Measurements from ENCODE around the gene ZNF619.

Gene ZNF619

GRCh38 chr3:40502034-40502433 is 25.1 kb downstream of the ZNF619 start:
- H3K4me3 Mint-ChIP-seq: no peak overlapping the region
- no peaks in the 10 kb centered on the region for H3K36me3 Mint-ChIP-seq (ENCODE audit: low read depth)
- peaks cover 27% of the 10 kb centered on the region for H3K4me1 Mint-ChIP-seq (ENCODE audit: low read depth)
- H3K27ac Mint-ChIP-seq: no peak overlapping the region
- H3K27me3 Mint-ChIP-seq: no peaks in the 10 kb centered on the region
- no peaks in the 10 kb centered on the region for H3K9me3 Mint-ChIP-seq

GRCh38 chr3:40504636-40505430 is 27.9 kb downstream of the ZNF619 start:
- peaks cover 13% of the 10 kb centered on the region for H3K36me3 Mint-ChIP-seq (ENCODE audit: low read depth)
- H3K4me3 Mint-ChIP-seq: peak overlapping the region; percentile 91
- H3K27me3 Mint-ChIP-seq: no peaks in the 10 kb centered on the region
- H3K4me1 Mint-ChIP-seq (ENCODE audit: low read depth): peaks cover 27% of the 10 kb centered on the region
- H3K27ac Mint-ChIP-seq: no peak overlapping the region
- H3K9me3 Mint-ChIP-seq: no peaks in the 10 kb centered on the region

GRCh38 chr3:40505599-40506462 is 28.9 kb downstream of the ZNF619 start, which contains the start of gene ZNF620:
Gene ZNF620, plus strand, starts transcription at chr3:40506039. Its CDS starts 314 bp downstream, at chr3:40506353.
- Mint-ChIP-seq H3K27me3 (no peaks in the 10 kb centered on the region), H3K4me3 (peak within 1 kb of the TSS; percentile 91), H3K4me1 (ENCODE audit: low read depth) (peaks cover 27% of the 10 kb centered on the region), H3K9me3 (no peaks in the 10 kb centered on the region), H3K36me3 (ENCODE audit: low read depth) (peaks cover 21% of the 10 kb centered on the region), H3K27ac (peak within 1 kb of the TSS; percentile 91)

- Mint-ChIP-seq H3K36me3 (ENCODE audit: low read depth) (peaks cover 44% of the 10 kb centered on the region), H3K4me1 (ENCODE audit: low read depth) (peaks cover 8% of the 10 kb centered on the region), H3K9me3 (no peaks in the 10 kb centered on the region), H3K27ac (no peak overlapping the region), H3K4me3 (no peak overlapping the region), H3K27me3 (no peaks in the 10 kb centered on the region)
Observed at GRCh38 chr3:40511031-40511718, 34.3 kb downstream of the ZNF619 start.

- H3K27ac Mint-ChIP-seq: no peak overlapping the region
- H3K4me3 Mint-ChIP-seq: no peak overlapping the region
- H3K4me1 Mint-ChIP-seq (ENCODE audit: low read depth): no peaks in the 10 kb centered on the region
Observed at GRCh38 chr3:40516201-40516600, 39.3 kb downstream of the ZNF619 start.

GRCh38 chr3:40518067-40518466 is 41.1 kb downstream of the ZNF619 start:
- Mint-ChIP-seq H3K4me1 (ENCODE audit: low read depth) (no peaks in the 10 kb centered on the region), H3K9me3 (no peaks in the 10 kb centered on the region), H3K36me3 (ENCODE audit: low read depth) (peaks cover 29% of the 10 kb centered on the region), H3K27ac (no peak overlapping the region), H3K27me3 (no peaks in the 10 kb centered on the region), H3K4me3 (no peak overlapping the region)

More at GRCh38 chr3:40516201-40516600, 39.3 kb downstream of the ZNF619 start:
- Mint-ChIP-seq H3K27me3 (no peaks in the 10 kb centered on the region), H3K9me3 (no peaks in the 10 kb centered on the region), H3K36me3 (ENCODE audit: low read depth) (peaks cover 29% of the 10 kb centered on the region)

- no peaks in the 10 kb centered on the region for H3K4me1 Mint-ChIP-seq (ENCODE audit: low read depth)
- peaks cover 29% of the 10 kb centered on the region for H3K36me3 Mint-ChIP-seq (ENCODE audit: low read depth)
- no peak overlapping the region for H3K4me3 Mint-ChIP-seq
- H3K9me3 Mint-ChIP-seq: no peaks in the 10 kb centered on the region
- no peaks in the 10 kb centered on the region for H3K27me3 Mint-ChIP-seq
- no peak overlapping the region for H3K27ac Mint-ChIP-seq
Observed at GRCh38 chr3:40518848-40519247, 41.9 kb downstream of the ZNF619 start.

- H3K27me3 Mint-ChIP-seq: no peaks in the 10 kb centered on the region
- H3K27ac Mint-ChIP-seq: no peak overlapping the region
- peaks cover 13% of the 10 kb centered on the region for H3K36me3 Mint-ChIP-seq (ENCODE audit: low read depth)
- H3K4me3 Mint-ChIP-seq: no peak overlapping the region
- peaks cover 16% of the 10 kb centered on the region for H3K4me1 Mint-ChIP-seq (ENCODE audit: low read depth)
- no peaks in the 10 kb centered on the region for H3K9me3 Mint-ChIP-seq
Observed at GRCh38 chr3:40521254-40521653, 44.3 kb downstream of the ZNF619 start.

- Mint-ChIP-seq H3K27me3 (no peaks in the 10 kb centered on the region), H3K4me3 (peak overlapping the region; percentile 94), H3K27ac (peak overlapping the region; percentile 7), H3K36me3 (ENCODE audit: low read depth) (peaks cover 22% of the 10 kb centered on the region), H3K9me3 (no peaks in the 10 kb centered on the region), H3K4me1 (ENCODE audit: low read depth) (peaks cover 24% of the 10 kb centered on the region)
Observed at GRCh38 chr3:40523781-40524180, 46.9 kb downstream of the ZNF619 start.

GRCh38 chr3:40524222-40524567 is 47.3 kb downstream of the ZNF619 start:
- Mint-ChIP-seq H3K4me1 (ENCODE audit: low read depth) (peaks cover 24% of the 10 kb centered on the region), H3K4me3 (peak overlapping the region; percentile 94), H3K36me3 (ENCODE audit: low read depth) (peaks cover 25% of the 10 kb centered on the region), H3K27me3 (no peaks in the 10 kb centered on the region), H3K9me3 (no peaks in the 10 kb centered on the region), H3K27ac (peak overlapping the region; percentile 13)

GRCh38 chr3:40524568-40525285 is 47.8 kb downstream of the ZNF619 start, which contains the start of gene ZNF621:
Gene ZNF621, plus strand, starts transcription at chr3:40524960. Its CDS starts 881 bp downstream, at chr3:40525841.
- Mint-ChIP-seq H3K4me3 (peak within 1 kb of the TSS; percentile 94), H3K9me3 (no peaks in the 10 kb centered on the region), H3K36me3 (ENCODE audit: low read depth) (peaks cover 30% of the 10 kb centered on the region), H3K27ac (peak within 1 kb of the TSS; percentile 95), H3K4me1 (ENCODE audit: low read depth) (peaks cover 24% of the 10 kb centered on the region), H3K27me3 (no peaks in the 10 kb centered on the region)

GRCh38 chr3:40528426-40528825 is 51.5 kb downstream of the ZNF619 start:
- Mint-ChIP-seq H3K9me3 (peaks cover 16% of the 10 kb centered on the region), H3K4me1 (ENCODE audit: low read depth) (peaks cover 24% of the 10 kb centered on the region), H3K4me3 (no peak overlapping the region), H3K27me3 (no peaks in the 10 kb centered on the region), H3K36me3 (ENCODE audit: low read depth) (peaks cover 64% of the 10 kb centered on the region), H3K27ac (no peak overlapping the region)

GRCh38 chr3:40532252-40532651 is 55.3 kb downstream of the ZNF619 start:
- Mint-ChIP-seq H3K36me3 (ENCODE audit: low read depth) (peaks cover 89% of the 10 kb centered on the region), H3K4me3 (no peak overlapping the region), H3K27me3 (no peaks in the 10 kb centered on the region), H3K9me3 (peaks cover 24% of the 10 kb centered on the region), H3K4me1 (ENCODE audit: low read depth) (peaks cover 4% of the 10 kb centered on the region), H3K27ac (no peak overlapping the region)

GRCh38 chr3:40534283-40534682 is 57.4 kb downstream of the ZNF619 start:
- H3K27ac Mint-ChIP-seq: no peak overlapping the region
- no peaks in the 10 kb centered on the region for H3K27me3 Mint-ChIP-seq
- H3K9me3 Mint-ChIP-seq: peaks cover 38% of the 10 kb centered on the region
- H3K4me3 Mint-ChIP-seq: no peak overlapping the region
- H3K4me1 Mint-ChIP-seq (ENCODE audit: low read depth): no peaks in the 10 kb centered on the region
- peaks cover 92% of the 10 kb centered on the region for H3K36me3 Mint-ChIP-seq (ENCODE audit: low read depth)
